Esophagus squamous epithelium (tissue), 5 donors: Measurements from ENCODE around the gene DNAH14. TPM values are rescaled to one million over a fixed set of nuclear protein-coding genes. Genes with fewer than 3 reads are reported as not detected.
"Not testable (repeated sequence)": the region's sequence is repeated elsewhere in the genome, so short reads cannot be mapped to it uniquely, and the experiment has no call there.

Source experiments
- DNase-seq: peaks from one replicate; lab custom pipeline; 2025; lab: John Stamatoyannopoulos, UW
- H3K27ac ChIP-seq, 4 donors: fragments of 200-600 bp; sonication (generic); one replicate each; pipeline ENCODE4 v1.5.1; 2016 to 2019; ENCODE audit warnings: mild to moderate bottlenecking in 1 of 4
- H3K27me3 ChIP-seq, 4 donors: fragments of 200-600 bp; sonication (generic); 1 replicate in 3 of 4; 2 replicates in 1 of 4; pipeline versions ENCODE4 v1.5.1 to v1.6.0; 2017 to 2021; ENCODE audit warnings: antibody characterized with exemption in 1 of 4
- H3K36me3 ChIP-seq, 3 donors: fragments of 200-600 bp; sonication (generic); one replicate each; pipeline ENCODE4 v1.5.1; 2016 to 2019
- H3K4me1 ChIP-seq, 3 donors: fragments of 200-600 bp; sonication (generic); one replicate each; pipeline ENCODE4 v1.5.1; 2017 to 2019
- H3K4me3 ChIP-seq, 4 donors: fragments of 200-600 bp; sonication (generic); 1 replicate in 3 of 4; 2 replicates in 1 of 4; pipeline ENCODE4 v1.5.1; 2016 to 2019; ENCODE audit warnings: mild to moderate bottlenecking in 2 of 4, moderate library complexity in 1 of 4
- H3K9me3 ChIP-seq, 3 donors: fragments of 200-600 bp; sonication (generic); one replicate each; pipeline ENCODE4 v1.5.1; 2016 to 2019
- POLR2A ChIP-seq, 4 donors: fragments of 450-650 bp; IDR thresholded peaks; one replicate each; pipeline ENCODE4 v1.6.1; 2017; ENCODE audit warnings: antibody characterized with exemption in 4 of 4, mild to moderate bottlenecking in 4 of 4, moderate library complexity in 3 of 4
- WGBS, 2 donors: methylation state at CpG; one replicate each; pipeline ENCODE4 v1.1.5; 2018; 5-methylcytosine and 5-hydroxymethylcytosine counted together
- intact Hi-C: fragments of 100-400 bp; cut with DNase I; formaldehyde crosslinking; loops from one replicate; pipeline ENCODE4 v1.15.0; 2022
- total RNA-seq, 4 donors: library from RNA; depleted of rRNA; stranded (reverse); fragments of >200 nt; gene quantifications; one replicate each; pipeline ENCODE4 v1.1.0, GENCODE V29; 2016
- TF ChIP-seq, protein P1 (sequence below), 6 experiments: fragments of 450-650 bp in 4 of 6; fragments of 200-600 bp in 2 of 6; sonication (generic) in 2 of 6; IDR thresholded peaks; one replicate each; pipeline ENCODE4 v1.5.1; 2016 to 2019; ENCODE audit warnings: antibody characterized with exemption in 6 of 6, mild to moderate bottlenecking in 4 of 6, moderate library complexity in 4 of 6
- donor health status: DM: yes; HTN: yes; CAD: no.

DNAH14 gene
- total RNA-seq, 4 donors from 2014 or later: 2.0 to 11.4 (median 7.3) TPM

DNA sequence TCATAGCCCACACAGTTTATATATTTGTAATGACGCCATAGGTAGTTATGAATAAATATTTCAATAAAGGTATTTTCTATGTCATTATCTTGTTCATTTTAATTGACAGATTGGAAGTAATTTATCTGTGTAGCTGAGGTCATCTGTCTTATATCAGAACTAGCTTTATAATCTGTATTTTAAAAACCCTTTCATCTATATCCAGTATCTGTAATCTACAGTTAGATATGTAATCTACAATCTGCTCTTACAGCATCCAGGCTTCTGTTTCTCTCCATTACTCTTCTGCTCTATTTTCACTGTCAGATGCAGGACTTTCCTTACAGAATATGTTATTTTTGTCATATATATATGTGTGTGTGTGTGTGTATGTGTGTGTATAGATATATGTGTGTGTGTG, 360.8 kb downstream of the DNAH14 start:
- 82 to 96% methylated on average over 1 of the region's 1 CpG for WGBS, 2 donors
- H3K27me3 ChIP-seq: no peaks in the 10 kb centered on the region
- no peak for DNase-seq
- peaks cover 0 to 29% (median 0%) of the 10 kb centered on the region in 3 donors for H3K9me3 ChIP-seq
- H3K27ac ChIP-seq: no peak overlapping the region
- intact Hi-C loops: no loop called here
- TF ChIP-seq POLR2A (IDR thresholded peaks at IDR 0.05): no peak
- TF ChIP-seq, protein P1, sequence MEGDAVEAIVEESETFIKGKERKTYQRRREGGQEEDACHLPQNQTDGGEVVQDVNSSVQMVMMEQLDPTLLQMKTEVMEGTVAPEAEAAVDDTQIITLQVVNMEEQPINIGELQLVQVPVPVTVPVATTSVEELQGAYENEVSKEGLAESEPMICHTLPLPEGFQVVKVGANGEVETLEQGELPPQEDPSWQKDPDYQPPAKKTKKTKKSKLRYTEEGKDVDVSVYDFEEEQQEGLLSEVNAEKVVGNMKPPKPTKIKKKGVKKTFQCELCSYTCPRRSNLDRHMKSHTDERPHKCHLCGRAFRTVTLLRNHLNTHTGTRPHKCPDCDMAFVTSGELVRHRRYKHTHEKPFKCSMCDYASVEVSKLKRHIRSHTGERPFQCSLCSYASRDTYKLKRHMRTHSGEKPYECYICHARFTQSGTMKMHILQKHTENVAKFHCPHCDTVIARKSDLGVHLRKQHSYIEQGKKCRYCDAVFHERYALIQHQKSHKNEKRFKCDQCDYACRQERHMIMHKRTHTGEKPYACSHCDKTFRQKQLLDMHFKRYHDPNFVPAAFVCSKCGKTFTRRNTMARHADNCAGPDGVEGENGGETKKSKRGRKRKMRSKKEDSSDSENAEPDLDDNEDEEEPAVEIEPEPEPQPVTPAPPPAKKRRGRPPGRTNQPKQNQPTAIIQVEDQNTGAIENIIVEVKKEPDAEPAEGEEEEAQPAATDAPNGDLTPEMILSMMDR (IDR thresholded peaks at IDR 0.05): no peak
- H3K4me3 ChIP-seq: no peak overlapping the region
- H3K36me3 ChIP-seq: no peaks in the 10 kb centered on the region
- no peaks in the 10 kb centered on the region for H3K4me1 ChIP-seq

GRCh38 chr1:225299624-225300023, 370.1 kb downstream of the DNAH14 start:
- 57 to 64% methylated on average over 2 of the region's 2 CpGs for WGBS, 2 donors
- TF ChIP-seq POLR2A (IDR thresholded peaks at IDR 0.05): no peak
- TF ChIP-seq, protein P1 (IDR thresholded peaks at IDR 0.05): no peak
- intact Hi-C loops: no loop called here
- no peaks in the 10 kb centered on the region for H3K27me3 ChIP-seq
- H3K9me3 ChIP-seq: peaks cover 0 to 2% (median 0%) of the 10 kb centered on the region in 3 donors
- no peak overlapping the region for H3K4me3 ChIP-seq
- no peak overlapping the region for H3K27ac ChIP-seq
- H3K4me1 ChIP-seq: no peaks in the 10 kb centered on the region
- DNase-seq: no peak
- H3K36me3 ChIP-seq: no peaks in the 10 kb centered on the region

GRCh38 chr1:225300381-225300780, 370.9 kb downstream of the DNAH14 start:
- H3K27me3 ChIP-seq: no peaks in the 10 kb centered on the region
- WGBS, 2 donors: 85 to 100% methylated on average over 1 of the region's 1 CpG
- no peaks in the 10 kb centered on the region for H3K4me1 ChIP-seq
- no peak for TF ChIP-seq POLR2A (IDR thresholded peaks at IDR 0.05)
- TF ChIP-seq, protein P1 (IDR thresholded peaks at IDR 0.05): no peak
- H3K4me3 ChIP-seq: no peak overlapping the region
- no peak overlapping the region for H3K27ac ChIP-seq
- no peaks in the 10 kb centered on the region for H3K36me3 ChIP-seq
- H3K9me3 ChIP-seq: no peaks in the 10 kb centered on the region
- DNase-seq: no peak
- intact Hi-C loops: no loop called here

DNA sequence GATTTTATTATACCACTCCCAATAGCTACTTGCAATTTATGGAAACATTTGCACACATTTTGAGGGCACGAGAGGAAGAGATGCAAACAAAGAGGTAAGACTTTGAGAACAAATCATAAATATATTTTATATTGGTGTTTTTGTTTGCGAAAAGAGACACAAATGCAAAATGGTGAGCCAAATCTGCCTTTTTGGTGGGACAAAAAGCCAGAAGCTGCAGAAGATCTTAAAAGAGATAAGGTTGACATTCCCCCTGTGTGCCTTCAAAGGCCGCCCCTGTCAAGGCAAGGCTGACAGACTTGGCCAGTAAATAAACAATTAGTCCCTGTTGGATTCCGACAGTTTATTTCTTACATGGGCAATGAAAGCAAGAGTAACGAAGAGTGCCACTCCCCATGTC, 375.5 kb downstream of the DNAH14 start:
- intact Hi-C loops: no loop called here
- TF ChIP-seq POLR2A (IDR thresholded peaks at IDR 0.05): no peak
- TF ChIP-seq, protein P1 (IDR thresholded peaks at IDR 0.05): no peak
- Histone ChIP-seq H3K36me3 (no peaks in the 10 kb centered on the region), H3K27ac (no peak overlapping the region), H3K4me1 (no peaks in the 10 kb centered on the region), H3K9me3 (no peaks in the 10 kb centered on the region), H3K27me3 (no peaks in the 10 kb centered on the region), H3K4me3 (no peak overlapping the region)
- WGBS, 2 donors: 62 to 67% methylated on average over 5 of the region's 5 CpGs
- no peak for DNase-seq

DNA sequence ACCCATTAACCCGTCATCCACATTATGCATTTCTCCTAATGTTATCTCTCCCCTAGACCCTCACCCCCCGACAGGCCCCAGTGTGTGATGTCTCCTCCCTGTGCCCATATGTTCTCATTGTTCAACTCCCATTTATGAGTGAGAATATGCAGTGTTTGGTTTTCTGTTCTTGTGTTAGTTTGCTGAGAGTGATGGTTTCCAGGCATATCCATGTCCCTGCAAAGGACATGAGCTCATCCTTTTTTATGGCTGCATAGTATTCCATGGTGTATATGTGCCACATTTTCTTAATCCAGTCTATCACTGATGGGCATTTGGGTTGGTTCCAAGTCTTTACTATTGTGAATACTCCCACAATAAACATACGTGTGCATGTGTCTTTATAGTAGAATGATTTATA, 381.1 kb downstream of the DNAH14 start:
- H3K4me3 ChIP-seq, DNase-seq, H3K9me3 ChIP-seq, H3K36me3 ChIP-seq, H3K27ac ChIP-seq, H3K27me3 ChIP-seq, intact Hi-C loops, H3K4me1 ChIP-seq: not testable (repeated sequence)
- 83 to 88% methylated on average over 3 of the region's 3 CpGs for WGBS, 2 donors
